IMR-90 (cell line): ENCODE data around the gene EIF1AD.

Experiments used
- POLR2A ChIP-seq: IDR thresholded peaks from 2 replicates; pipeline ENCODE4 v1.6.1; 2012; ENCODE audit warnings: mild to moderate bottlenecking, low read depth, low read length
- RAD21 ChIP-seq: IDR thresholded peaks from 2 replicates; pipeline ENCODE4 v1.6.1; 2012; ENCODE audit warnings: low read length, improper control_type of control experiment
- RCOR1 ChIP-seq: IDR thresholded peaks from 2 replicates; pipeline ENCODE4 v1.6.1; 2012; ENCODE audit warnings: mild to moderate bottlenecking, low read length, improper control_type of control experiment; ENCODE audit not compliant: insufficient replicate concordance
- RFX5 ChIP-seq: IDR thresholded peaks from 2 replicates; pipeline ENCODE4 v1.8.0; 2012; ENCODE audit warnings: low read depth, mild to moderate bottlenecking, low read length, moderate library complexity
- SMC3 ChIP-seq: fragments of 150-350 bp; IDR thresholded peaks from 2 replicates; pipeline ENCODE4 v1.6.1; 2016; ENCODE audit warnings: low read depth, mild to moderate bottlenecking, antibody characterized with exemption, low read length, moderate library complexity
- TF ChIP-seq, protein P1 (sequence below): conservative IDR thresholded peaks from 2 replicates; pipeline ENCODE4 v1.5.1; 2012; ENCODE audit warnings: mild to moderate bottlenecking, low read depth, low read length, improper control_type of control experiment
- TF ChIP-seq, protein P2 (sequence below): fragments of 150-350 bp; IDR thresholded peaks from 2 replicates; pipeline ENCODE4 v1.6.1; 2017; ENCODE audit warnings: mild to moderate bottlenecking, antibody characterized with exemption, low read length, low read depth

DNA sequence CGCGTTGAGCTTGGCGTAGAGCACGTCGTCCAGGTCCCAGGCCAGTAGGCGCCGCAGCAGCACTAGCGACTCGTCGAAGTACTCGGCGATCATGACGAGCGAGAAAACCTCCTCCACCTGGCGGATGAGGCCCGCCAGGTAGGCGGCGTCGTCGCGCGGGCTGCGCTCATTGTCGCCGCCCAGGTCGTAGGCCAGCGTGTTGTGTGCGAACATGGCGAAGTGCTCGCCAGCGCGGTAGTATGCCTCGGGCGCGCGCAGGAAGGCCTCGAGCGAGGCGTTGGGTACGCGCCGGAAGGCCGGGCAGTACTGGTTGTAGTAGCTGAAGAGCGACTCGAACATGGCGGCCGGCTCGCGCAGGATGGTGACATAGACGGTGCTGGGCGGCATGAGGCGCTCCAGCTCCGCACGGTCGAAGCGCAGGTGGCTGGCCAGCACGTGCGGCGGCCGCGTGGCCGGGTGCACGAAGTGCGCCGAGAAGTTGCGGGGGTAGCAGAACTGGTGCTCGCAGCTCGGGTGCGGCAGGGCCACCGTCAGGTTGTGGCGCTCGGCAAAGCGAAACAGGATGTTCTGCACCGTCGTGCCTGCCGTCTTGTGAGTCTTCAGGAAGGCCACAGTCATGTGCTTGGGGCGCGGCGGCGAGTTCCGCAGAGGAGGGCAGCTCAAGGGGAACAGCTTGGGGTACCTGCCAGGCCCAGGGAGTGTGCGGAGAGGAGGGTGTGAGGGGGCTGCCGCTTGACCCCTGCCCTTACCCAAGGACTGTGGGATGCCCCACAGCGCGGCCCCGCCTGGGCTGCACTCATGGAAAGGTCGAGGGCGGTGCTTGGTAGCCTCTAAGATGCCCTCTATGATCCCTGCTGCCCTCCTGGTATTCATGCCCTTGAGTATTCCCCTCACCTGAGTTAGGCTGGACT, 41.3 kb upstream of the EIF1AD start:
- TF ChIP-seq POLR2A (no peak), RFX5 (no peak), SMC3 (no peak), RAD21 (no peak), RCOR1 (no peak)
- TF ChIP-seq, protein P1, sequence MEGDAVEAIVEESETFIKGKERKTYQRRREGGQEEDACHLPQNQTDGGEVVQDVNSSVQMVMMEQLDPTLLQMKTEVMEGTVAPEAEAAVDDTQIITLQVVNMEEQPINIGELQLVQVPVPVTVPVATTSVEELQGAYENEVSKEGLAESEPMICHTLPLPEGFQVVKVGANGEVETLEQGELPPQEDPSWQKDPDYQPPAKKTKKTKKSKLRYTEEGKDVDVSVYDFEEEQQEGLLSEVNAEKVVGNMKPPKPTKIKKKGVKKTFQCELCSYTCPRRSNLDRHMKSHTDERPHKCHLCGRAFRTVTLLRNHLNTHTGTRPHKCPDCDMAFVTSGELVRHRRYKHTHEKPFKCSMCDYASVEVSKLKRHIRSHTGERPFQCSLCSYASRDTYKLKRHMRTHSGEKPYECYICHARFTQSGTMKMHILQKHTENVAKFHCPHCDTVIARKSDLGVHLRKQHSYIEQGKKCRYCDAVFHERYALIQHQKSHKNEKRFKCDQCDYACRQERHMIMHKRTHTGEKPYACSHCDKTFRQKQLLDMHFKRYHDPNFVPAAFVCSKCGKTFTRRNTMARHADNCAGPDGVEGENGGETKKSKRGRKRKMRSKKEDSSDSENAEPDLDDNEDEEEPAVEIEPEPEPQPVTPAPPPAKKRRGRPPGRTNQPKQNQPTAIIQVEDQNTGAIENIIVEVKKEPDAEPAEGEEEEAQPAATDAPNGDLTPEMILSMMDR, result no peak
- TF ChIP-seq, protein P2, sequence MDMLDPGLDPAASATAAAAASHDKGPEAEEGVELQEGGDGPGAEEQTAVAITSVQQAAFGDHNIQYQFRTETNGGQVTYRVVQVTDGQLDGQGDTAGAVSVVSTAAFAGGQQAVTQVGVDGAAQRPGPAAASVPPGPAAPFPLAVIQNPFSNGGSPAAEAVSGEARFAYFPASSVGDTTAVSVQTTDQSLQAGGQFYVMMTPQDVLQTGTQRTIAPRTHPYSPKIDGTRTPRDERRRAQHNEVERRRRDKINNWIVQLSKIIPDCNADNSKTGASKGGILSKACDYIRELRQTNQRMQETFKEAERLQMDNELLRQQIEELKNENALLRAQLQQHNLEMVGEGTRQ, result no peak
